Stimulated activated CD8-positive, alpha-beta memory T cell treated with anti-CD3 and anti-CD28 coated beads, Interleukin-15, amount 100 ng/mL, for 1 hour (primary cell): ENCODE measurements around the gene MED17.
"Not testable (repeated sequence)": the region's sequence is repeated elsewhere in the genome, so short reads cannot be mapped to it uniquely, and the experiment has no call there.

ENCODE experiments used
- DNase-seq: peaks from one replicate; pipeline ENCODE4 v3.0.0-alpha.2; 2020; ENCODE audit warnings: low read depth

MED17 gene

GRCh38 chr11:93757924-93758865 lies 25.9 kb upstream of the MED17 start:
- DNase-seq, result no peak

- not testable (repeated sequence) for DNase-seq
These were observed 25.0 kb upstream of the MED17 start for GRCh38 chr11:93759123-93759522.

GRCh38 chr11:93761910-93762309 lies 22.2 kb upstream of the MED17 start:
- no peak for DNase-seq

- DNase-seq, result no peak
These were observed 18.5 kb upstream of the MED17 start for GRCh38 chr11:93765551-93765950.

GRCh38 chr11:93766504-93766903 lies 17.6 kb upstream of the MED17 start:
- DNase-seq, result no peak

GRCh38 chr11:93767018-93767417 lies 17.1 kb upstream of the MED17 start:
- no peak for DNase-seq

GRCh38 chr11:93770160-93770559 lies 13.9 kb upstream of the MED17 start:
- no peak for DNase-seq

GRCh38 chr11:93772123-93772522 lies 12.0 kb upstream of the MED17 start:
- no peak for DNase-seq

- no peak for DNase-seq
These were observed 11.0 kb upstream of the MED17 start for GRCh38 chr11:93773045-93773477.

GRCh38 chr11:93773601-93774200 lies 10.4 kb upstream of the MED17 start:
- no peak for DNase-seq

- not testable (repeated sequence) for DNase-seq
These were observed 9.5 kb upstream of the MED17 start for GRCh38 chr11:93774560-93774959.

- DNase-seq, result no peak
These were observed 8.8 kb upstream of the MED17 start for GRCh38 chr11:93775289-93775688.

- DNase-seq, result no peak
These were observed 720 bp upstream of the MED17 start for GRCh38 chr11:93783362-93783761.

- DNase-seq, result no peak
These were observed 327 bp upstream of the MED17 start for GRCh38 chr11:93783765-93784144.

GRCh38 chr11:93784935-93785360 lies 866 bp downstream of the MED17 start:
- no peak for DNase-seq

GRCh38 chr11:93791493-93791892 lies 7.4 kb downstream of the MED17 start:
- DNase-seq, result no peak

- no peak for DNase-seq
These were observed 12.6 kb downstream of the MED17 start for GRCh38 chr11:93796441-93797231.

- no peak for DNase-seq
These were observed 17.3 kb downstream of the MED17 start for GRCh38 chr11:93801366-93801765.

GRCh38 chr11:93804879-93805278 lies 20.8 kb downstream of the MED17 start:
- DNase-seq, result no peak

GRCh38 chr11:93807980-93808379 lies 23.9 kb downstream of the MED17 start:
- no peak for DNase-seq

- DNase-seq, result no peak
These were observed 29.9 kb downstream of the MED17 start for GRCh38 chr11:93813974-93814373.

GRCh38 chr11:93814966-93815633 lies 31.0 kb downstream of the MED17 start:
- no peak for DNase-seq
